NB4 (cell line): ENCODE measurements around the gene LYRM4.

Source experiments
- POLR2A ChIP-seq: IDR thresholded peaks from 2 replicates; pipeline ENCODE4 v1.6.1; 2011; ENCODE audit warnings: mild to moderate bottlenecking; ENCODE audit not compliant: insufficient read length; ENCODE audit errors: extremely low read depth
- TF ChIP-seq, protein P1 (sequence below): IDR thresholded peaks from one replicate; pipeline ENCODE4 v1.5.1; 2012; ENCODE audit warnings: low read depth, low read length
- TF ChIP-seq, protein P2 (sequence below): IDR thresholded peaks from 2 replicates; pipeline ENCODE4 v1.6.1; 2011; ENCODE audit warnings: low read depth, low read length

DNA sequence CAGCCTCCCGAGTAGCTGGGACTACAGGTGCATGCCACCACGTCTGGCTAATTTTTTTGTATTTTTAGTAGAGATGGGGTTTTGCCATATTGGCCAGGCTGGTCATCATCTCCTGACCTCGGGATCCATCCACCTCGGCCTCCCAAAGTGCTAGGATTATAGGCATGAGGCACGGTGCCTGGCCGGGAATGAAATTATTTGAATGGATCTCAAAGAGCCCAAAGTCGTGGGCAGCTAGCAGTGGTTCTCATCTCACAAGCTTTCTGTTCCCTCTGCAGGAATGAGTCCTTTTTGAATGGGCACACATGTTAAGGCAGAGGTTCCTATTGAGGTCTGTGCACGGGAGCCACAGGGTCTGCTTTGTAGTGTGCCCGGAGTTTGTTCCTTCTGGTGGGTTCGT is 140.7 kb downstream of the LYRM4 start:
- TF ChIP-seq, protein P1, sequence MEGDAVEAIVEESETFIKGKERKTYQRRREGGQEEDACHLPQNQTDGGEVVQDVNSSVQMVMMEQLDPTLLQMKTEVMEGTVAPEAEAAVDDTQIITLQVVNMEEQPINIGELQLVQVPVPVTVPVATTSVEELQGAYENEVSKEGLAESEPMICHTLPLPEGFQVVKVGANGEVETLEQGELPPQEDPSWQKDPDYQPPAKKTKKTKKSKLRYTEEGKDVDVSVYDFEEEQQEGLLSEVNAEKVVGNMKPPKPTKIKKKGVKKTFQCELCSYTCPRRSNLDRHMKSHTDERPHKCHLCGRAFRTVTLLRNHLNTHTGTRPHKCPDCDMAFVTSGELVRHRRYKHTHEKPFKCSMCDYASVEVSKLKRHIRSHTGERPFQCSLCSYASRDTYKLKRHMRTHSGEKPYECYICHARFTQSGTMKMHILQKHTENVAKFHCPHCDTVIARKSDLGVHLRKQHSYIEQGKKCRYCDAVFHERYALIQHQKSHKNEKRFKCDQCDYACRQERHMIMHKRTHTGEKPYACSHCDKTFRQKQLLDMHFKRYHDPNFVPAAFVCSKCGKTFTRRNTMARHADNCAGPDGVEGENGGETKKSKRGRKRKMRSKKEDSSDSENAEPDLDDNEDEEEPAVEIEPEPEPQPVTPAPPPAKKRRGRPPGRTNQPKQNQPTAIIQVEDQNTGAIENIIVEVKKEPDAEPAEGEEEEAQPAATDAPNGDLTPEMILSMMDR, result no peak
- TF ChIP-seq, protein P2, sequence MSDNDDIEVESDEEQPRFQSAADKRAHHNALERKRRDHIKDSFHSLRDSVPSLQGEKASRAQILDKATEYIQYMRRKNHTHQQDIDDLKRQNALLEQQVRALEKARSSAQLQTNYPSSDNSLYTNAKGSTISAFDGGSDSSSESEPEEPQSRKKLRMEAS, result no peak
- TF ChIP-seq POLR2A, result no peak
